ENCODE results near the gene GCSAML.

Gene GCSAML

DNA sequence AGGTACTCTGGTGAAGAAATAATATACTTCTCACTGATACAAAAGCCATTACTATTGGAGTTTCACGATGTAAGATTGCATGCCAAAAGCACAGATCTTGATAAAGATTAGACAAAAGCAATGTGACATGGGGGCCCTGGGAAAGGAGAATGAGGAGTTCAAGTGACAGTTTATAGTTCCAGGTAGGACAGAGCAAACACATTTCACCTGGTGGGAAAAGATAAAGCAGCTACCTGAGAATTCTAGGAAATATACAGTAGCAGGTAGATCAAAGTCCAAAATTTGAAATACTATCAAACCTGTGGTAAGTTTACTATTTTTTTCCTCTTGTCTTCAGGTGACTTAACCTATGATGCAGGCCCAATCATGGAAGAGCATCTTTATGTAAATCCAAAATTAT is 64.5 kb downstream of the GCSAML start:
- Histone ChIP-seq H3K36me3 (replicated peaks; ENCODE audit: low read depth, low read length) (no peaks in the 10 kb centered on the region), H3K4me2 (ENCODE audit: low read length) (no peak overlapping the region), H3K9me3 (ENCODE audit: insufficient read depth, low read length) (no peaks in the 10 kb centered on the region), H4K20me1 (ENCODE audit: insufficient read depth, low read length) (no peaks in the 10 kb centered on the region), H3K79me2 (ENCODE audit: low read length) (no peaks in the 10 kb centered on the region), H3K27ac (ENCODE audit: low read length) (no peak overlapping the region), H3K9ac (ENCODE audit: low read length) (no peak overlapping the region), H3K4me1 (ENCODE audit: low read length) (no peaks in the 10 kb centered on the region), H3K4me3 (ENCODE audit: low read length) (no peak overlapping the region), H3K27me3 (ENCODE audit: low read depth, low read length) (no peaks in the 10 kb centered on the region), H2AFZ (ENCODE audit: low read depth, low read length) (no peak overlapping the region)
- TF ChIP-seq, protein P1, sequence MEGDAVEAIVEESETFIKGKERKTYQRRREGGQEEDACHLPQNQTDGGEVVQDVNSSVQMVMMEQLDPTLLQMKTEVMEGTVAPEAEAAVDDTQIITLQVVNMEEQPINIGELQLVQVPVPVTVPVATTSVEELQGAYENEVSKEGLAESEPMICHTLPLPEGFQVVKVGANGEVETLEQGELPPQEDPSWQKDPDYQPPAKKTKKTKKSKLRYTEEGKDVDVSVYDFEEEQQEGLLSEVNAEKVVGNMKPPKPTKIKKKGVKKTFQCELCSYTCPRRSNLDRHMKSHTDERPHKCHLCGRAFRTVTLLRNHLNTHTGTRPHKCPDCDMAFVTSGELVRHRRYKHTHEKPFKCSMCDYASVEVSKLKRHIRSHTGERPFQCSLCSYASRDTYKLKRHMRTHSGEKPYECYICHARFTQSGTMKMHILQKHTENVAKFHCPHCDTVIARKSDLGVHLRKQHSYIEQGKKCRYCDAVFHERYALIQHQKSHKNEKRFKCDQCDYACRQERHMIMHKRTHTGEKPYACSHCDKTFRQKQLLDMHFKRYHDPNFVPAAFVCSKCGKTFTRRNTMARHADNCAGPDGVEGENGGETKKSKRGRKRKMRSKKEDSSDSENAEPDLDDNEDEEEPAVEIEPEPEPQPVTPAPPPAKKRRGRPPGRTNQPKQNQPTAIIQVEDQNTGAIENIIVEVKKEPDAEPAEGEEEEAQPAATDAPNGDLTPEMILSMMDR (IDR thresholded peaks at IDR 0.05; ENCODE audit: low read depth, low read length) = no peak
- no peak for TF ChIP-seq EZH2phosphoT487 (IDR thresholded peaks at IDR 0.05; ENCODE audit: low read depth)

DNA sequence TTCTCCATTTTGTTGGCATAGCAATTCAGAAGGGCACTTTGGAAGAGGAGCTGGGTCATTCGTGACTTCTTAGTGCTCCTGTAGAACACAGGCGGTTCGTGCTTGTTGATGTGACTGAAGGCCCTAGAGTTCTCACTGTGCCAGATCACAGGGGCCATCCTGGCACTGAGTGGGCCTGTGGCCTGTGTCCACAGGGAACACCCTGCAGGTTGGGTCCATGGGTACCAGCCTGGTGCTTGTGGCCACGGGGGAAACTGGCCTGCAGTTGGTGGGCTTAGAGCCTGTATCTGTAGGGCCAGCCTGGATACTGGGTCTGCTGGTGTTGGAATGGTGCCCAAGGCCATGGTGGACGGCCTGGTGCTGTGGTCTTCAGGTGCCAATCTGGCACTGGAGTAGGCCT is 65.7 kb downstream of the GCSAML start:
- Histone ChIP-seq H3K27me3 (ENCODE audit: low read depth, low read length) (no peaks in the 10 kb centered on the region), H3K9me3 (ENCODE audit: insufficient read depth, low read length) (no peaks in the 10 kb centered on the region), H3K36me3 (replicated peaks; ENCODE audit: low read depth, low read length) (no peaks in the 10 kb centered on the region), H3K79me2 (ENCODE audit: low read length) (no peaks in the 10 kb centered on the region), H3K4me2 (ENCODE audit: low read length) (no peak overlapping the region), H4K20me1 (ENCODE audit: insufficient read depth, low read length) (no peaks in the 10 kb centered on the region), H3K4me3 (ENCODE audit: low read length) (no peak overlapping the region), H3K4me1 (ENCODE audit: low read length) (no peaks in the 10 kb centered on the region), H3K9ac (ENCODE audit: low read length) (no peak overlapping the region), H2AFZ (ENCODE audit: low read depth, low read length) (no peak overlapping the region), H3K27ac (ENCODE audit: low read length) (no peak overlapping the region)
- no peak for TF ChIP-seq EZH2phosphoT487 (IDR thresholded peaks at IDR 0.05; ENCODE audit: low read depth)
- TF ChIP-seq, protein P1 (IDR thresholded peaks at IDR 0.05; ENCODE audit: low read depth, low read length) = no peak
